ENCODE measurements around the gene KRTAP4-12.
"Not testable (repeated sequence)": the region's sequence is repeated elsewhere in the genome, so short reads cannot be mapped to it uniquely, and the experiment has no call there.

KRTAP4-12 gene

DNA sequence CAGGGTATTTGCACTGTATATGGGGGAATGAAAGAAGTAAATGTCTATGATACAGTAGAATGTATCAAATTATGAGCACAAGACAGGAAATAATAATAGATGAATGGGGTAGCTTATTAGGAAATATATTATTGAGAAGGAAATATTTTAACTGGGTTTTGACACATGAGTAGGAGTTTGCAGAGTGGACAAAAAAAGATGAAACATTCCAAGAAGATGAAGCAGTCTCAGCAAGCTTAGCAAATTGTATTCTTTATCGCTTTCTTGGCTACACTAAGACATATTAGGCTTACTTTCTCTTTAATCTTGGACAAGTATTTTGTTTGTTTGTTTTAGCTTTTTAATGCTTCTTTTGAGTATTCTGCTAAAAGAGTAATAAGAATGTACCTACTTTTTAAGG is 20.1 kb downstream of the KRTAP4-12 start:
- in situ Hi-C loops (cut with HindIII; ENCODE audit: low pct_ligation_motif_present, low pct_unique_long_range_greater_than_20kb, low sequenced_read_pairs): no loop called here
- DNase-seq: no peak

DNA sequence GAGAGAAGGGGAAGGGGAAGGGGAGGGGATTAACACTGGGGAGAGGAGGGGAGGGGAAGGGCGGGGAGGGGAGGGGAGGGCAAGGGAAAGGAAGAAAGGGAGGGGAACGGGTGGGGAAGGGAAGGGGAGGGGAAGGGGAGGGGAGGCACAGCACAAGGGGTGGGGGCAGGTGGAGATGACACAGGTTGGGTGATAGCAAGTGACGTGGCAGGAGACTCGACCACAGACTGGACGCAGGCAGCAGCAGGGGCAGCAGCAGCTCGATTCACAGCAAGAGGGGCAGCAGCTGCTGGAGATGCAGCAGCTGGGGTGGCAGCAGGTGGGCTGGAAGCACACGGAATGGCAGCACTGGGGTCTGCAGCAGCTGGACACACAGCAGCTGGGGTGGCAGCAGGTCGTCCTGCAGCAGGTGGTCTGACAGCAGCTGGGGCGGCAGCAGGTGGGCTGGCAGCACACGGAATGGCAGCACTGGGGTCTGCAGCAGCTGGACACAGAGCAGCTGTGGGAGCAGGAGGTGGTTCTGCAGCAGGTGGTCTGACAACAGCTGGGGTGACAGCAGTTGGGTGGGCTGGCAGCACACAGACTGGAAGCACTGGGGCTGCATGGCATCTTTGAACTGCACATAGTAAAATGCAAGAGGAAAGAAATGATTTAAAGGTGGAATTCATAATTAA is 22.3 kb downstream of the KRTAP4-12 start, which contains the start of gene KRTAP4-16:
Gene KRTAP4-16, minus strand, starts transcription at position 624 of the 674 bp plus-strand sequence. Its CDS starts 0 bp downstream, at position 624.
- in situ Hi-C loops (cut with HindIII; ENCODE audit: low pct_ligation_motif_present, low pct_unique_long_range_greater_than_20kb, low sequenced_read_pairs): no loop called here

DNA sequence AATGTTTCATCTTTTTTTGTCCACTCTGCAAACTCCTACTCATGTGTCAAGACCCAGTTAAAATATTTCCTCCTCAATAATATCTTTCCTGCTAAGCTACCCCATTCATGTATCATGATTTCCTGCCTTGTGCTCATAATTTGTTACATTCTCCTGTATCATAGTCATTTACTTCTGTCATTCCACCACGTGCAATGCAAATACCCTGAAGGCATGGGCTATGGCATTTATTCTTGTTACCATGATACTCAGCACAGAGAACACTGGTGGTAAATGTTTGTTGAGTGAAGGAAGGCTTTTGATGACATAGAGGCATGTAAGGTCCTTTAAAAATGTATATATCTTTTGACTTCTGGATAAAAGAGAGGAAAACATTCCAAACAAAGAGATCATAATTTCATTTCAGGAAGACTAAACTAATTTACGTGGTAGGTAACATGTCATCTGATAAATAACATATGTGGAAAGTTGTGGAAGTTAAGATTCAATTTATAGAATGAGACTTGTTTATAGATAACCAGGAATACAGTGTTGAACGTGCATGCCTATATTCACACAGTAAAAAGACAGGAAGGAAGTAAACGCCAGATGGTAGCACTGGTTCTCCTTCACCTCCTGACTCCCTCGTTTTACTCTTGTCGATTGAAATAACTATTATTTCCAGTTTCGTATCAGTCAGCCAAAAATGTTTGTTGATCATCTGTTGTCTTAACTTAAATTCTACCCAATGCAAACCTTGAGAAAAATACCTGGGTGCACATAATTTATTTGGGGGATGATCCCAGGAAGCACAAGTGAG is 24.1 kb downstream of the KRTAP4-12 start:
- in situ Hi-C loops (cut with HindIII; ENCODE audit: low pct_ligation_motif_present, low pct_unique_long_range_greater_than_20kb, low sequenced_read_pairs): not testable (repeated sequence)
- peak; percentile 15 for DNase-seq

More for the DNA sequence above, 22.3 kb downstream of the KRTAP4-12 start, which contains the start of gene KRTAP4-16:
- DNase-seq: no peak

GRCh38 chr17:41098481-41098880 is 25.5 kb downstream of the KRTAP4-12 start:
- DNase-seq: no peak
- in situ Hi-C loops (cut with HindIII; ENCODE audit: low pct_ligation_motif_present, low pct_unique_long_range_greater_than_20kb, low sequenced_read_pairs): no loop called here

- in situ Hi-C loops (cut with HindIII; ENCODE audit: low pct_ligation_motif_present, low pct_unique_long_range_greater_than_20kb, low sequenced_read_pairs): no loop called here
- no peak for DNase-seq
Measured at GRCh38 chr17:41098042-41098441, 25.9 kb downstream of the KRTAP4-12 start, which contains the start of gene KRTAP4-8. Gene KRTAP4-8 (minus strand): TSS chr17:41098142. CDS start chr17:41098084, 58 bp downstream.

DNA sequence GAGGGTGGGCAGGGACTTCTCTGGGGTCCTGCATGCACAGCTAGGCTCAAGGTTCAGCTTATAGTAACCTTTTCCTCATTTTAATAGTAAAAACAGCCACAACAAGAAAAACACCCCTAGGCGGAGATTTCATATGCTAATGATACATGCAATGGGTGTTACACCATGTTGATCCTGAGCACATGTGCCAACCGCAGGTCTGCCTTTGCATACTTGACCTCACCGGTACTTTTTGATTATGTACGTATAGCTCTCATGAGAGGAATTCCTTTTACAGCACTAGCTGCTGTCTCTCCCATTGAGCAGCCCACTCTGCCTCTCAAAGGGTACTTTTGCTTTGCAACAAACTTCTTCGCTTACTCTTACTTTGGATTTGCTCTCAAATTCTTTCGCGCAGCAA is 27.9 kb downstream of the KRTAP4-12 start:
- DNase-seq: no peak
- in situ Hi-C loops (cut with HindIII; ENCODE audit: low pct_ligation_motif_present, low pct_unique_long_range_greater_than_20kb, low sequenced_read_pairs): no loop called here

DNA sequence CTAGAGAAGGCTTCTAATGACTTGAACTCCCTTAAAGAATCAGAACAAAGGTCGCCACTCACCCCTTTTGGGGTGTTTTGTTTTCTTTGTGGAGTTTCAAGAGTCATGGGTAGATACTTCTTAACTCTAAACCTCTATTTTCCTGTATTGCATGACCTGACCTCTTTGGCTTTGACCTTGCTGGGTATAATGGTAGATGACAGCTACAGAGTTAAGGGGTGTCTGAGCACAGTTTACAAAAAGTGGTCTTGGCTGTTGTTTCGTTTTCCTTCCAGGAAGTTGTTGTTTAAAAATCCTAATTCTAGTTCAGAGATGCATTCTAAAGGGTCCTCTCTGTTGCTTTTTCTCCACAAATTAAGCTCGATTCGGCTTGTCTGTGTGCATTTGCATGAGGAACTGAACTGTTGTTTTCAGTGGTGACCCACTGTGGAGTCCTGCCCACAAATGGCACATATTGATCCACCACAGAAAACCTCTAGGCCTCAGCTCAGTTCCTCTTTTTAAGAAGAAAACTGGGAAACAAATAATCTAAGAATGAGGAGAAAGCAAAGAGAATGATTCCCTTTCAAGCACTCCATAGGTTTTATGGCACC is 35.1 kb downstream of the KRTAP4-12 start:
- DNase-seq; in situ Hi-C loops (cut with HindIII; ENCODE audit: low pct_ligation_motif_present, low pct_unique_long_range_greater_than_20kb, low sequenced_read_pairs): not testable (repeated sequence)

DNA sequence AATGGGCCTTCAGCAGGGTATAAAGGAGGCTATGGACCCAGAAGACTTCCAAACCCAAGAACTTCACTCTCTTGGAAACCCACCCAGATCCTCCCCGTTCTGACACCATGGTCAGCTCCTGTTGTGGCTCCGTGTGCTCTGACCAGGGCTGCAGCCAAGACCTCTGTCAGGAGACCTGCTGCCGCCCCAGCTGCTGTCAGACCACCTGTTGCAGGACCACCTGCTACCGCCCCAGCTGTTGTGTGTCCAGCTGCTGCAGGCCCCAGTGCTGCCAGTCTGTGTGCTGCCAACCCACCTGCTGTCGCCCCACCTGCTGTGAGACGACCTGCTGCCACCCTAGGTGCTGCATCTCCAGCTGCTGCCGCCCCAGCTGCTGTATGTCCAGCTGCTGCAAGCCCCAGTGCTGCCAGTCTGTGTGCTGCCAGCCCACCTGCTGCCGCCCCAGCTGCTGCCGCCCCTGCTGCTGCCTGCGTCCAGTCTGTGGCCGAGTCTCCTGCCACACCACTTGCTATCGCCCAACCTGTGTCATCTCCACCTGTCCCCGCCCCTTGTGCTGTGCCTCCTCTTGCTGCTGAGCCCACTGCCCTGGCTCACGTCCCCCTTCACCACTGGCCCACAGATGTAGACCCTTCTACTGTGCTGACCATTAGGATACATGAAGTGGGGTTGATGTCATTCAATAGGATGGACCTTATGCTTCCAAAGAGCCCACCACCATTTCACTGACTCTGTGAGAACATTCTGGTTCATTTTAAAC is 39.7 kb downstream of the KRTAP4-12 start, which contains the start of gene KRTAP4-7:
Gene KRTAP4-7, plus strand, starts transcription at position 51 of the 757 bp plus-strand sequence. Its CDS starts 57 bp downstream, at position 108.
- DNase-seq; in situ Hi-C loops (cut with HindIII; ENCODE audit: low pct_ligation_motif_present, low pct_unique_long_range_greater_than_20kb, low sequenced_read_pairs): not testable (repeated sequence)

DNA sequence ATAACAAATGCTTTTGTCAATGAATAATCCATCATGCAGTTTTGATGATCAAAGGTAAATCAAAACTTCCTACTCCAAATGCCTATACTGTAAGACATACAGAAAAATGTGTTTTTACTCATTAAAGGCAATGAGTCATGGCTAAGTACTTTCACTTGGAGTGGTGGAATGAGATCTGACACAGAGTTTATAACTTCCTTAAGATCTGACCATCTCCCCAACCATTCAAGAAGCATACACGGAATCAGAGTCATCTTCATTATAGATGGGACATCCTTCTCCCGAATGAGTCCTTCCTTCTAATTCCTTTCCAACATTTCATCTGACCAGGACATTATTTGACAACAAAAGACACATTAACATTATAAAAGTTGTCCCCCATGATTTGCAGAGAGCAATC is 40.6 kb downstream of the KRTAP4-12 start:
- in situ Hi-C loops (cut with HindIII; ENCODE audit: low pct_ligation_motif_present, low pct_unique_long_range_greater_than_20kb, low sequenced_read_pairs): not testable (repeated sequence)
- DNase-seq: peak; percentile 32

DNA sequence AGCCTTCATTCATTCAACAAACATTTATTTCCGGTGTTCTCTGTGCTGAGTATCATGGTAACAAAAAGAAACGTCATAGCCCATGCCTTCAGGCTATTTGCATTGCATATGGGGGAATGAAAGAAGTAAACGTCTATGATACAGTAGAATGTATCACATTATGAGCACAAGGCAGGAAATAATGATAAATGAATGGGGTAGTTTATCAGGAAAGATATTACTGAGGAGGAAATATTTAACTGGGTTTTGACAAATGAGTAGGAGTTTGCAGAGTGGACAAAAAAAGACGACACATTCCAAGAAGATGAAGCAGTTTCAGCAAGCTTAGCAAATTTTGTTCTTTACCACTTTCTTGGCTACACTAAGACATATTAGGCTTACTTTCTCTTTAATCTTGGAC is 41.4 kb downstream of the KRTAP4-12 start:
- in situ Hi-C loops (cut with HindIII; ENCODE audit: low pct_ligation_motif_present, low pct_unique_long_range_greater_than_20kb, low sequenced_read_pairs): no loop called here
- DNase-seq: no peak

- in situ Hi-C loops (cut with HindIII; ENCODE audit: low pct_ligation_motif_present, low pct_unique_long_range_greater_than_20kb, low sequenced_read_pairs): no loop called here
- DNase-seq: no peak
Measured at GRCh38 chr17:41076788-41077187, 47.2 kb downstream of the KRTAP4-12 start.

- in situ Hi-C loops (cut with HindIII; ENCODE audit: low pct_ligation_motif_present, low pct_unique_long_range_greater_than_20kb, low sequenced_read_pairs): no loop called here
- DNase-seq: no peak
Measured at GRCh38 chr17:41073676-41074075, 50.3 kb downstream of the KRTAP4-12 start.
